ENCODE data around the gene LUC7L3.

The LUC7L3 gene

GRCh38 chr17:50783905-50784304, 64.5 kb downstream of the LUC7L3 start:
- Histone ChIP-seq H3K36me3 (ENCODE audit: control insufficient read depth, insufficient read depth, low read length) (no peaks in the 10 kb centered on the region), H3K4me3 (ENCODE audit: insufficient read depth, low read depth, low read length, poor library complexity, severe bottlenecking) (no peak overlapping the region), H3K27me3 (replicated peaks; ENCODE audit: control insufficient read depth, insufficient read depth, low read length, poor library complexity, severe bottlenecking) (no peaks in the 10 kb centered on the region), H3K9me3 (ENCODE audit: control insufficient read depth, low read length) (no peaks in the 10 kb centered on the region), H3K4me1 (ENCODE audit: control insufficient read depth, insufficient read depth, low read length, poor library complexity, severe bottlenecking) (peaks cover 8% of the 10 kb centered on the region), H3K27ac (ENCODE audit: insufficient read depth, low read length, poor library complexity, severe bottlenecking) (no peak overlapping the region)
- no peak for DNase-seq

GRCh38 chr17:50785126-50785525, 65.7 kb downstream of the LUC7L3 start:
- no peak for DNase-seq
- H3K27me3 ChIP-seq (replicated peaks; ENCODE audit: control insufficient read depth, insufficient read depth, low read length, poor library complexity, severe bottlenecking): no peaks in the 10 kb centered on the region
- H3K9me3 ChIP-seq (ENCODE audit: control insufficient read depth, low read length): no peaks in the 10 kb centered on the region
- no peak overlapping the region for H3K27ac ChIP-seq (ENCODE audit: insufficient read depth, low read length, poor library complexity, severe bottlenecking)
- H3K4me3 ChIP-seq (ENCODE audit: insufficient read depth, low read depth, low read length, poor library complexity, severe bottlenecking): no peak overlapping the region
- peaks cover 4% of the 10 kb centered on the region for H3K4me1 ChIP-seq (ENCODE audit: control insufficient read depth, insufficient read depth, low read length, poor library complexity, severe bottlenecking)
- H3K36me3 ChIP-seq (ENCODE audit: control insufficient read depth, insufficient read depth, low read length): no peaks in the 10 kb centered on the region

DNA sequence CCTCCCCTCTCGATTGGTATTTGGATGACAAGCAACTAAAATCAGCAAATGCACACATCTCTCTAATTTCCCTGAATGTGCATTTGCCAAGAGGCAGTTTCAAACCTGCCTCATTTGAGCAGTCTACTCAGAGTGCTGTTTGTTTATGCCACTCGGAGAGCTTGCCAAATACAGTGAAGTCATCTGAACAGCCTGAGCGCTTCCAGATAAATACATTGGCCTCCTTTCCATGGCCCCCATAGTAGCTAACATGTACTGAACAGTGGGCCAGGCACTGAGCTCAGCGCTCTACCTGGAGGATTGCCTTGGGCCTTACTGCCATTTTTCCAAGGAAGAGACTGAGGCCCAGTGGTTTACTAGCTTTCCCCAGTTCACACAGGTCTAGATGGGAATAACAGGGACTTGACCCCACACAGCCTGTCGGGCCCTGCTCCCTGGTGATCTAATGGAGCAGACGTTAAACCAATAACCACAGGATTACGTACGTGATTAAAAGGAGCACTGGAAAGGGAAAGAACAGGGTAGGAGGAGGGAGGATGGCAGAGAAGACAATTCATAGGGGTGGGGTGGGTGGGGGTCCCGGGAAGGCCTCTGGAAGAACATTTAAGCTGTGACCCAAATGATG, 66.7 kb downstream of the LUC7L3 start:
- Histone ChIP-seq H3K36me3 (ENCODE audit: control insufficient read depth, insufficient read depth, low read length) (no peaks in the 10 kb centered on the region), H3K27me3 (replicated peaks; ENCODE audit: control insufficient read depth, insufficient read depth, low read length, poor library complexity, severe bottlenecking) (no peaks in the 10 kb centered on the region), H3K4me3 (ENCODE audit: insufficient read depth, low read depth, low read length, poor library complexity, severe bottlenecking) (no peak overlapping the region), H3K9me3 (ENCODE audit: control insufficient read depth, low read length) (no peaks in the 10 kb centered on the region), H3K4me1 (ENCODE audit: control insufficient read depth, insufficient read depth, low read length, poor library complexity, severe bottlenecking) (no peaks in the 10 kb centered on the region), H3K27ac (ENCODE audit: insufficient read depth, low read length, poor library complexity, severe bottlenecking) (no peak overlapping the region)
- no peak for DNase-seq

- no peaks in the 10 kb centered on the region for H3K27me3 ChIP-seq (replicated peaks; ENCODE audit: control insufficient read depth, insufficient read depth, low read length, poor library complexity, severe bottlenecking)
- no peaks in the 10 kb centered on the region for H3K4me1 ChIP-seq (ENCODE audit: control insufficient read depth, insufficient read depth, low read length, poor library complexity, severe bottlenecking)
- H3K27ac ChIP-seq (ENCODE audit: insufficient read depth, low read length, poor library complexity, severe bottlenecking): no peak overlapping the region
- DNase-seq: no peak
- H3K4me3 ChIP-seq (ENCODE audit: insufficient read depth, low read depth, low read length, poor library complexity, severe bottlenecking): no peak overlapping the region
- no peaks in the 10 kb centered on the region for H3K9me3 ChIP-seq (ENCODE audit: control insufficient read depth, low read length)
- H3K36me3 ChIP-seq (ENCODE audit: control insufficient read depth, insufficient read depth, low read length): no peaks in the 10 kb centered on the region
These were observed 67.7 kb downstream of the LUC7L3 start for GRCh38 chr17:50787106-50787505.

- no peaks in the 10 kb centered on the region for H3K4me1 ChIP-seq (ENCODE audit: control insufficient read depth, insufficient read depth, low read length, poor library complexity, severe bottlenecking)
- H3K27ac ChIP-seq (ENCODE audit: insufficient read depth, low read length, poor library complexity, severe bottlenecking): no peak overlapping the region
- no peak for DNase-seq
- H3K9me3 ChIP-seq (ENCODE audit: control insufficient read depth, low read length): no peaks in the 10 kb centered on the region
- H3K27me3 ChIP-seq (replicated peaks; ENCODE audit: control insufficient read depth, insufficient read depth, low read length, poor library complexity, severe bottlenecking): no peaks in the 10 kb centered on the region
- no peaks in the 10 kb centered on the region for H3K36me3 ChIP-seq (ENCODE audit: control insufficient read depth, insufficient read depth, low read length)
- no peak overlapping the region for H3K4me3 ChIP-seq (ENCODE audit: insufficient read depth, low read depth, low read length, poor library complexity, severe bottlenecking)
These were observed 71.2 kb downstream of the LUC7L3 start for GRCh38 chr17:50790618-50791017.

DNA sequence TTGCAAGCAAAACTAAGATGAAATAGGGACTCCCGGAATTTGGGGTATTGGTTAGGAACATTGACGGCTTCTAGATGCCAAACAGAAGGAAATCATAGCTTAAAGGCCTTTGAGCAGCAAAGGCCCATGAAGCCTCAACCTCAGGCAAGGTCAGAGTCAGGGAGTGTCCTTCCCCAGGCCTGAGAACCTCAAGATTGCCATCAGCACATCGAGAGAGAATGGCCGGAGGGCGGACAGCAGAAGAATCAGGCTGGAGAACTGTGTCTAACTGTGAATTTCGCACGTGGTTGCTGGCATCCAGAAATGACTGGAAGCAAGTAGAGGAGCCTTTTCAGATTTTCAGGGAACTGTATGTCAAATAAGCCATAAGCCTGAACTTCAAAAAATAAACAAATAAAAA, 72.7 kb downstream of the LUC7L3 start:
- Histone ChIP-seq H3K9me3 (ENCODE audit: control insufficient read depth, low read length) (no peaks in the 10 kb centered on the region), H3K4me1 (ENCODE audit: control insufficient read depth, insufficient read depth, low read length, poor library complexity, severe bottlenecking) (no peaks in the 10 kb centered on the region), H3K36me3 (ENCODE audit: control insufficient read depth, insufficient read depth, low read length) (no peaks in the 10 kb centered on the region), H3K27ac (ENCODE audit: insufficient read depth, low read length, poor library complexity, severe bottlenecking) (no peak overlapping the region), H3K4me3 (ENCODE audit: insufficient read depth, low read depth, low read length, poor library complexity, severe bottlenecking) (no peak overlapping the region), H3K27me3 (replicated peaks; ENCODE audit: control insufficient read depth, insufficient read depth, low read length, poor library complexity, severe bottlenecking) (no peaks in the 10 kb centered on the region)
- no peak for DNase-seq

DNA sequence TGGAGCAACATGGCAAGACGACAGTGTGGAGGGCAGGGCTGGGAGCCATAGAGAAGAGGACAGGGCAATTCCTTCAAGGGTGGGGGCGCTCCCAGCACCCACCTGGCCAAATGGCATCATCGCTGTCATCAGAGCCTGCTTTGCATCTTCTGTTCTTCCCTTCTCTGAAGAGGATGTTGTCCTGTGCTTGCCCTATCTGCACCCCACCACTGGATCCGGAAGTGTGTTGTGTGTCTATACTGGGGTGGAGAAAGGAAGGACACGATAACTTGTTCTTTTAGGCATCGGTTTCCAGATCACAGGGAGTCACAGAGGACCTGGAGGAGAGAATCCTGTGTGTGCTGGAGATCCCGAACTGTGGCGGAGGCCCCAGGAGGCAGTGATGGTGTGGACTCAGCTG, 73.6 kb downstream of the LUC7L3 start:
- no peaks in the 10 kb centered on the region for H3K36me3 ChIP-seq (ENCODE audit: control insufficient read depth, insufficient read depth, low read length)
- H3K4me1 ChIP-seq (ENCODE audit: control insufficient read depth, insufficient read depth, low read length, poor library complexity, severe bottlenecking): no peaks in the 10 kb centered on the region
- H3K4me3 ChIP-seq (ENCODE audit: insufficient read depth, low read depth, low read length, poor library complexity, severe bottlenecking): no peak overlapping the region
- no peaks in the 10 kb centered on the region for H3K9me3 ChIP-seq (ENCODE audit: control insufficient read depth, low read length)
- no peak for DNase-seq
- H3K27me3 ChIP-seq (replicated peaks; ENCODE audit: control insufficient read depth, insufficient read depth, low read length, poor library complexity, severe bottlenecking): no peaks in the 10 kb centered on the region
- no peak overlapping the region for H3K27ac ChIP-seq (ENCODE audit: insufficient read depth, low read length, poor library complexity, severe bottlenecking)

DNA sequence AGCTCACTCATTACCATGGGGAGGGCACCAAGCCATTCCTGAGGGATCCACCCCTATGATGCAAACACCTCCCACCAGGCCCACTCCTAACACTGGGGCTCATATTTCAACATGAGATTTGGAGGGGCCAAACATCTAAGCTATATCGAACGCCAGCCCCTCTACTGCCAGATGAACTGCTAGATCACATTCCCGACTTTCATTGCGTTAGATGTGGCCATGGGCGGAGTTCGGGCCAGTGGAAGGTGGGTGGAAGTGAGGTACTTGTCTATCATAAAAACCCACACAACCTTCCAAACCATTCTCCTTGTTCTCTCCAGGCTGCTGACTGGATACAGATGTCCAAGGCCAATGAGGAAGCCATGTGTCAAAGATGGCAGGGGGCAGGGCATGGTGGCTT, 75.0 kb downstream of the LUC7L3 start:
- Histone ChIP-seq H3K4me1 (ENCODE audit: control insufficient read depth, insufficient read depth, low read length, poor library complexity, severe bottlenecking) (no peaks in the 10 kb centered on the region), H3K27me3 (replicated peaks; ENCODE audit: control insufficient read depth, insufficient read depth, low read length, poor library complexity, severe bottlenecking) (no peaks in the 10 kb centered on the region), H3K27ac (ENCODE audit: insufficient read depth, low read length, poor library complexity, severe bottlenecking) (no peak overlapping the region), H3K4me3 (ENCODE audit: insufficient read depth, low read depth, low read length, poor library complexity, severe bottlenecking) (no peak overlapping the region), H3K9me3 (ENCODE audit: control insufficient read depth, low read length) (no peaks in the 10 kb centered on the region), H3K36me3 (ENCODE audit: control insufficient read depth, insufficient read depth, low read length) (no peaks in the 10 kb centered on the region)
- DNase-seq: no peak

DNA sequence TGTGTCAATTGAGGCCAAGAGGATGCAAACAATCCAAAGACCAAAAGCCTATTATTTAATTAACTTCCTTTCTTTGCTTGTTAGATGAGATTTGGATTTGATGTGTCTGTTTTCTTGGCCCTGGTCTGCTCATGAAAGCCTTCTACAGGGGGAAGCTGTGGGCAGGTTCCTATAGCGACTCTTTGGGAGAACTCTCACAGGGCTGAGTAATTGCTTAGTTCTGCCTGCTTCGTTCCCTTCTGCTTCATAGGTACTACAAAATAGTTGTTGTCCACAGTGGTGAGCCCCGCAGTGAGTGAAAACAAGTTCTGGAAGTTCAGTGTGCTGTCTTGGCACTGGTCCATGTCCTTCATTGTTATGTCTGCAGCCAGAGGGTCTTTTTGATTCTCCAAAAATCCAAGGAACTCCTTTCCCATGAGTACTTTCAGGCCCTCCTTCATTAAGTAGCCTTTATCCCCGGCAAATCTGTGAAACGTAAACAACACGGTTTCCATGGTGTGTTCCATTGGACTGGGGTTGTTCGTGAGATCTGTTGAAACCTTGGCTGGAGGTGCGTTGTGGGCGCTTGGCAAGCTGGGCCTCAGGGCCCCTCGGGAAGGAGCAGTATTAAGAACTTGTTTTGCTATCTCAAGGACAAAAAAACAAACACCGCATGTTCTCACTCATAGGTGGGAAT, 77.9 kb downstream of the LUC7L3 start:
- no peaks in the 10 kb centered on the region for H3K9me3 ChIP-seq (ENCODE audit: control insufficient read depth, low read length)
- DNase-seq: no peak

DNA sequence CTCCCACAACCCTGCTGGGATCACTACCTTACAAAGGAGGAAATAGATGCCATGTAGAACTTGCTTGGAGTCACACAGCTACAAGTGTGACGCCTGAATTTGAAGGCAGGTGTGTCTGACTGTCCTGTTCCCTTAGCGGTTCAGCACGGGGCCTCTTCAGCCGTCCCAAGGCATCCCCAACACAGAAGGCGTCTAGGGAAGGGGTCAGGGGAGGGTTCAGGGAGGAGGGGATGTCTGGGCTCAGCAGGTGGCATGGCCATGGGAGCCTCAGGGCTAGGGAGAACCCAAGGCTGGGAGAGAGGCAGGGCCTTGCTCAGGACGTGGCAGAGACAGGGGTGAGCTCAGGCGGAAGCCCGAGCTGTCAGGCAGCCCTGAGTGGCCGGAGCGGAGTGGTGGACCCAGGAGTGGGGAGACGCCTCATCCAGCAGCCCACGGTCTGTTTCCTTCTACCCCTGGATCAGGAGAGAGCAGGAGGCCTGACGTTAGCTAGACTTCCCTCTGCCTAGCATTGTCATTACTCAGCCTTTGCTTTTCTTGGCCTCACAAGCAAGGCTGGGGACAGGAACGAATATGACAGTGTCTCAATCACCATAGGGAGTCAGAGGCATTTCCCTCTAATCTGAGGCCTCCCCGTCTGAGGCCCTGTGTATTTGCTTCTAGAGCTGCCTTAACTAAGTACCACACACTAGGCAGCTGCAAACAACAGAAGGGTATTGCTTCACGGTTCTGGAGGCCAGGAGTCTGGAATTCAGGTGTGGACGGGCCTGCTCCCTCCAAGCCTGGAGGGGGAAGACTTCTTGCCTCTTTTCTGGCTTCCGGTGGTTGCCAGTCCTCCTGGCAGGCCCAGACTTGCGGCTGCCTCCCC, 79.3 kb downstream of the LUC7L3 start:
- H3K27me3 ChIP-seq (replicated peaks; ENCODE audit: control insufficient read depth, insufficient read depth, low read length, poor library complexity, severe bottlenecking): no peaks in the 10 kb centered on the region
- H3K9me3 ChIP-seq (ENCODE audit: control insufficient read depth, low read length): no peaks in the 10 kb centered on the region
- DNase-seq: no peak
- no peaks in the 10 kb centered on the region for H3K36me3 ChIP-seq (ENCODE audit: control insufficient read depth, insufficient read depth, low read length)
- no peaks in the 10 kb centered on the region for H3K4me1 ChIP-seq (ENCODE audit: control insufficient read depth, insufficient read depth, low read length, poor library complexity, severe bottlenecking)
- no peak overlapping the region for H3K27ac ChIP-seq (ENCODE audit: insufficient read depth, low read length, poor library complexity, severe bottlenecking)
- H3K4me3 ChIP-seq (ENCODE audit: insufficient read depth, low read depth, low read length, poor library complexity, severe bottlenecking): no peak overlapping the region

More for the DNA sequence above, 77.9 kb downstream of the LUC7L3 start:
- Histone ChIP-seq H3K27ac (ENCODE audit: insufficient read depth, low read length, poor library complexity, severe bottlenecking) (no peak overlapping the region), H3K4me3 (ENCODE audit: insufficient read depth, low read depth, low read length, poor library complexity, severe bottlenecking) (no peak overlapping the region), H3K4me1 (ENCODE audit: control insufficient read depth, insufficient read depth, low read length, poor library complexity, severe bottlenecking) (no peaks in the 10 kb centered on the region), H3K27me3 (replicated peaks; ENCODE audit: control insufficient read depth, insufficient read depth, low read length, poor library complexity, severe bottlenecking) (no peaks in the 10 kb centered on the region), H3K36me3 (ENCODE audit: control insufficient read depth, insufficient read depth, low read length) (no peaks in the 10 kb centered on the region)

All from effector memory CD4-positive, alpha-beta T cell (primary cell).